Cerebellar nuclear complex (tissue), 1 donor: ENCODE results near the gene AP2B1.
"Not testable (repeated sequence)": the region's sequence is repeated elsewhere in the genome, so short reads cannot be mapped to it uniquely, and the experiment has no call there.

Experiments
- DNase-seq, 2 experiments: peaks; one replicate each; lab custom pipeline; 2025; lab: John Stamatoyannopoulos, UW

The AP2B1 gene

GRCh38 chr17:35700150-35700549 lies 113.0 kb downstream of the AP2B1 start:
- no peak for DNase-seq

GRCh38 chr17:35701491-35701890 lies 114.4 kb downstream of the AP2B1 start:
- no peak for DNase-seq

- not testable (repeated sequence) for DNase-seq
Observed at GRCh38 chr17:35703308-35703707, 116.2 kb downstream of the AP2B1 start.

GRCh38 chr17:35705230-35705629 lies 118.1 kb downstream of the AP2B1 start:
- no peak for DNase-seq

- DNase-seq: no peak
Observed at GRCh38 chr17:35705705-35706104, 118.6 kb downstream of the AP2B1 start.

- DNase-seq: no peak
Observed at GRCh38 chr17:35708149-35708548, 121.0 kb downstream of the AP2B1 start.

GRCh38 chr17:35708951-35709350 lies 121.8 kb downstream of the AP2B1 start:
- no peak for DNase-seq

GRCh38 chr17:35709874-35710273 lies 122.8 kb downstream of the AP2B1 start:
- DNase-seq: no peak

GRCh38 chr17:35710950-35711349 lies 123.8 kb downstream of the AP2B1 start:
- DNase-seq: no peak

GRCh38 chr17:35713069-35713728 lies 126.1 kb downstream of the AP2B1 start:
- no peak for DNase-seq

GRCh38 chr17:35714988-35715387 lies 127.9 kb downstream of the AP2B1 start:
- DNase-seq: no peak

GRCh38 chr17:35715416-35715815 lies 128.3 kb downstream of the AP2B1 start:
- DNase-seq: no peak

- no peak for DNase-seq
Observed at GRCh38 chr17:35716173-35716572, 129.1 kb downstream of the AP2B1 start.

- DNase-seq: no peak
Observed at GRCh38 chr17:35716897-35717465, 129.9 kb downstream of the AP2B1 start.

GRCh38 chr17:35717475-35717874 lies 130.4 kb downstream of the AP2B1 start:
- no peak for DNase-seq

GRCh38 chr17:35723735-35724134 lies 136.6 kb downstream of the AP2B1 start:
- DNase-seq: no peak

GRCh38 chr17:35725058-35725457 lies 137.9 kb downstream of the AP2B1 start:
- DNase-seq: no peak

- no peak for DNase-seq
Observed at GRCh38 chr17:35725802-35726126, 138.6 kb downstream of the AP2B1 start.

GRCh38 chr17:35726127-35726952 lies 139.2 kb downstream of the AP2B1 start:
- DNase-seq: no peak

GRCh38 chr17:35726953-35727460 lies 139.9 kb downstream of the AP2B1 start:
- no peak for DNase-seq

- DNase-seq: no peak
Observed at GRCh38 chr17:35727635-35728034, 140.5 kb downstream of the AP2B1 start.

GRCh38 chr17:35728551-35728950 lies 141.4 kb downstream of the AP2B1 start:
- DNase-seq: no peak

GRCh38 chr17:35729405-35729833 lies 142.3 kb downstream of the AP2B1 start:
- no peak for DNase-seq
